Common myeloid progenitor, CD34-positive (primary cell): Measurements from ENCODE around the gene LRP1-AS.
A peak's percentile ranks its signal among the peaks of the same experiment; 100 is the strongest.

ENCODE experiments used
- CTCF ChIA-PET: fragments of 350-600 bp; sonication (Branson Sonifier 250); formaldehyde crosslinking; loops from one replicate; lab custom pipeline; 2021; ENCODE audit warnings: antibody characterized with exemption; lab: Charles Lee
- POLR2A ChIA-PET: fragments of 350-600 bp; sonication (Branson Sonifier 250); formaldehyde crosslinking; loops from one replicate; lab custom pipeline; 2021; ENCODE audit warnings: antibody characterized with exemption; lab: Charles Lee
- DNase-seq, 3 donors: peaks; one replicate each; pipeline versions ENCODE4 v3.0.0 to v3.0.0-alpha.2; 2013
- H3K27ac ChIP-seq, 2 experiments: 1 replicate in 1 of 2; 2 replicates in 1 of 2; pipeline ENCODE4 v1.7.0; 2013; ENCODE audit warnings: inconsistent platforms in 2 of 2, low read length in 2 of 2, mild to moderate bottlenecking in 2 of 2, low read depth in 1 of 2, moderate library complexity in 1 of 2; ENCODE audit not compliant: severe bottlenecking in 2 of 2, insufficient read depth in 1 of 2, poor library complexity in 1 of 2
- H3K27me3 ChIP-seq, 5 experiments: replicated peaks in 2 of 5; 1 replicate in 3 of 5; 2 replicates in 2 of 5; pipeline versions ENCODE4 v1.6.1 to v1.7.0; 2013; ENCODE audit warnings: low read length in 4 of 5, mild to moderate bottlenecking in 2 of 5, moderate library complexity in 2 of 5, inconsistent platforms in 1 of 5; ENCODE audit not compliant: insufficient read depth in 5 of 5, control insufficient read depth in 4 of 5
- H3K36me3 ChIP-seq, 4 experiments: 1 replicate in 2 of 4; 2 replicates in 2 of 4; pipeline versions ENCODE4 v1.6.1 to v1.7.0; 2013; ENCODE audit warnings: low read length in 3 of 4, control low read depth in 1 of 4, mild to moderate bottlenecking in 1 of 4; ENCODE audit not compliant: control insufficient read depth in 4 of 4, insufficient read depth in 4 of 4
- H3K4me1 ChIP-seq, 4 experiments: 1 replicate in 3 of 4; 2 replicates in 1 of 4; pipeline versions ENCODE4 v1.6.1 to v1.7.1; 2013; ENCODE audit warnings: low read length in 3 of 4, mild to moderate bottlenecking in 3 of 4, control low read depth in 1 of 4, inconsistent platforms in 1 of 4, moderate library complexity in 1 of 4; ENCODE audit not compliant: control insufficient read depth in 4 of 4, insufficient read depth in 4 of 4; ENCODE audit errors: control extremely low read depth in 1 of 4
- H3K4me3 ChIP-seq, 7 experiments: 1 replicate in 4 of 7; 2 replicates in 3 of 7; pipeline versions ENCODE4 v1.5.1 to v1.7.0; 2013; ENCODE audit warnings: mild to moderate bottlenecking in 7 of 7, low read length in 6 of 7, moderate library complexity in 6 of 7, inconsistent platforms in 2 of 7, low read depth in 2 of 7, control low read depth in 1 of 7; ENCODE audit not compliant: insufficient read depth in 4 of 7, control insufficient read depth in 1 of 7; ENCODE audit errors: extremely low read depth in 1 of 7
- H3K9me3 ChIP-seq, 5 experiments: 1 replicate in 4 of 5; 2 replicates in 1 of 5; pipeline versions ENCODE4 v1.6.1 to v1.7.1; 2013; ENCODE audit warnings: low read length in 4 of 5, mild to moderate bottlenecking in 2 of 5, inconsistent platforms in 1 of 5, low read depth in 1 of 5, moderate library complexity in 1 of 5; ENCODE audit not compliant: control insufficient read depth in 4 of 5, insufficient read depth in 2 of 5; ENCODE audit errors: control extremely low read depth in 1 of 5
- WGBS: methylation state at CpG from one replicate; pipeline ENCODE4 v1.1.5; 2013; ENCODE audit not compliant: insufficient coverage; 5-methylcytosine and 5-hydroxymethylcytosine counted together

Gene LRP1-AS

DNA sequence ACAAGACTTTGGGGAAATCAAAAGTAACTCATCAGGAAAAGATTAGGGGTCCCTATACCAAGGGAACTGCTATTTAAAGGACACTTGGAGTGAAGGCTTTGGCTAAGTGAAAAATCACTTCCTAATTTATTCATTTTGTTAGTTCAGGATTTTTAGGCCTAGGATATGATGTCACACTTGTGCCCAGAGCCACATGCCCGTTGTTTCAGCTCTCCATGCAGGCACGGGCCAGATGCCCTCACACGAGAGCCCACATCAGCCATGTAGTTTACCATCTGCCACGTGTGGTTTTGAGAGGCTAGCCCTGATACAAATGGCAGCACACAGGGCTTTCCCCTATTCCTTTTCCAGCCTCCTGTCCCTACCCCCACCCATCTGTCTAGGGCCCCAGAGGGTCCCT is 11.9 kb upstream of the LRP1-AS start:
- no peak for DNase-seq
- CTCF ChIA-PET, result interaction anchor here (0.6 to 4.7 kb wide), 8 partner anchors 12 to 461 kb away, joined by 3 to 30 read pairs (median 8); partner anchors contain the start of gene LRP1-AS
- Histone ChIP-seq H3K27me3 (no peaks in the 10 kb centered on the region), H3K36me3 (no peaks in the 10 kb centered on the region), H3K9me3 (no peaks in the 10 kb centered on the region), H3K4me1 (peaks cover 2 to 54% (median 21%) of the 10 kb centered on the region in 4 experiments), H3K27ac (no peak overlapping the region), H3K4me3 (no peak overlapping the region)
- WGBS, result 88% methylated on average over 4 of the region's 4 CpGs
- POLR2A ChIA-PET, result interaction anchor here (0.7 kb wide), 1 partner anchor 14 kb away, joined by 3 read pairs; no protein-coding TSS in a partner anchor

DNA sequence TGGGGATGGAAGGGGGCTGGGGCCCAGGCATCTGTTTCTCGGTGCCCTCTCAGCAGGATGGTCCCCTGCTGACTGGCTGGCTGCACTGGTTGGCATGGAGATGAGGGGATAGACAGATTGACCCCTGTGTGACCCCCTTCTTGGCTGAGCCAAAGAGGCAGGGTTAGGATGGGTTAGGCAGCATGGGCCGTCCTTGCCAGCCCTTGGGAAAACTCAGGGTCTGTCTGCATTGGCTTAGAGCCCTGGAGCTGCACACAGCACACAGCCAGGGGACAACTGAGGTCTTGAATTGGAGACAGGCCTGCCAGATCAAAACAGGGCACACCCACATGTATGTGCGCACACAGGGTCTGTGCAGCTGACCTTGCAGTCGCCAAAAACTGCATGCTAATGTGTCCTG is 11.2 kb upstream of the LRP1-AS start:
- H3K4me3 ChIP-seq, result no peak overlapping the region
- H3K27me3 ChIP-seq, result no peaks in the 10 kb centered on the region
- no peak for DNase-seq
- POLR2A ChIA-PET, result no interaction called here
- no peaks in the 10 kb centered on the region for H3K36me3 ChIP-seq
- WGBS, result 100% methylated on average over 2 of the region's 4 CpGs
- CTCF ChIA-PET, result interaction anchor here (1.0 to 4.7 kb wide), 10 partner anchors 12 to 462 kb away, joined by 3 to 30 read pairs (median 8); partner anchors contain the start of gene LRP1
- H3K27ac ChIP-seq, result no peak overlapping the region
- no peaks in the 10 kb centered on the region for H3K9me3 ChIP-seq
- H3K4me1 ChIP-seq, result peaks cover 2 to 59% (median 21%) of the 10 kb centered on the region in 4 experiments

DNA sequence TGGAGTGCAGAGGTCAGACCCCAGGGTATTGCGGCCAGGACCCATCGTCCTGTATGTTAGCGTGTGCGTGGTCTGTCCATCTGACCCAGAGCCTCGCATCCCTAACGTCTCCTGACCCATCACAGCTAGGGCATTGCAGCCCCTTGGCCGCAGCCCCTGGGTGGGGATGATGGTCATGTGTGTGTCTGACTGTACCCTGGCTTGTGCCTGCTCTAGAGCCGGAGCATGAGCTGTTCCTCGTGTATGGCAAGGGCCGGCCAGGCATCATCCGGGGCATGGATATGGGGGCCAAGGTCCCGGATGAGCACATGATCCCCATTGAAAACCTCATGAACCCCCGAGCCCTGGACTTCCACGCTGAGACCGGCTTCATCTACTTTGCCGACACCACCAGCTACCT is 10.8 kb upstream of the LRP1-AS start:
- Histone ChIP-seq H3K36me3 (no peaks in the 10 kb centered on the region), H3K27me3 (no peaks in the 10 kb centered on the region), H3K27ac (no peak overlapping the region), H3K4me1 (peaks cover 2 to 61% (median 21%) of the 10 kb centered on the region in 4 experiments), H3K4me3 (no peak overlapping the region), H3K9me3 (no peaks in the 10 kb centered on the region)
- DNase-seq, result no peak
- CTCF ChIA-PET, result interaction anchor here (1.0 to 4.7 kb wide), 12 partner anchors 11 to 89 kb away, joined by 3 to 30 read pairs (median 5); partner anchors contain the start of gene LRP1
- 97% methylated on average over 11 of the region's 16 CpGs for WGBS
- POLR2A ChIA-PET, result no interaction called here

DNA sequence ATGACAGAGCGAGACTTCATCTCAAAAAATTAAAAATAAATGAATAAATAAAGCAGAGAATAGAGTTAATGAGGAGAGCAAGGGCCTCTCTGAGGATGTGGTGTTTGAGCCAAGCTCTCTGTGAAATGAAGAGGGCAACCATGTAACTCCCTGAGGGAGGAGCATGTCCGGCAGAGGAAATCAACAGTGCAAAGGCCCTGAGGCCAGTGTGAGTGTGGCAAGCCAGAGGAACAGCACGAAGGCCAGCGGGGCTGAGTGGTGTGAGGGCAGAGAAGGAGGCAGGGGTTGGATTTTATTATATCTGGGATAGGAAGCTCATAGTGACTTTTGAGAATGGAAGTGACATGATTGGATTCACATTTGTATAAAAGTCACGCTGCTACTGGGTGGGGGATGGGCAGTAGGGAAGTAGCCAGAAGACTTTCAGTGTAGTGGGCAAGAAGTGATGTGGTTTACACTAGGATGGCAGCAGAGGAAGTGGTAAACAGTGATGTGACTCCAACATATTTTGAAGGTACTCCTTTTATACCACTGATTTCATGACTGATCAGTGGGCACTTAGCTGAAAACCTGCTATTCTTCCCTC is 10.3 kb upstream of the LRP1-AS start:
- H3K36me3 ChIP-seq, result no peaks in the 10 kb centered on the region
- no peak overlapping the region for H3K4me3 ChIP-seq
- peaks cover 2 to 58% (median 19%) of the 10 kb centered on the region in 4 experiments for H3K4me1 ChIP-seq
- WGBS, result 75% methylated on average over 4 of the region's 5 CpGs
- POLR2A ChIA-PET, result no interaction called here
- H3K27ac ChIP-seq, result no peak overlapping the region
- DNase-seq, result peak; percentile 49 to 90 (median 90)
- H3K27me3 ChIP-seq, result no peaks in the 10 kb centered on the region
- H3K9me3 ChIP-seq, result no peaks in the 10 kb centered on the region
- CTCF ChIA-PET, result interaction anchor here (1.0 to 4.7 kb wide), 12 partner anchors 11 to 88 kb away, joined by 3 to 30 read pairs (median 5); partner anchors contain the start of gene LRP1

DNA sequence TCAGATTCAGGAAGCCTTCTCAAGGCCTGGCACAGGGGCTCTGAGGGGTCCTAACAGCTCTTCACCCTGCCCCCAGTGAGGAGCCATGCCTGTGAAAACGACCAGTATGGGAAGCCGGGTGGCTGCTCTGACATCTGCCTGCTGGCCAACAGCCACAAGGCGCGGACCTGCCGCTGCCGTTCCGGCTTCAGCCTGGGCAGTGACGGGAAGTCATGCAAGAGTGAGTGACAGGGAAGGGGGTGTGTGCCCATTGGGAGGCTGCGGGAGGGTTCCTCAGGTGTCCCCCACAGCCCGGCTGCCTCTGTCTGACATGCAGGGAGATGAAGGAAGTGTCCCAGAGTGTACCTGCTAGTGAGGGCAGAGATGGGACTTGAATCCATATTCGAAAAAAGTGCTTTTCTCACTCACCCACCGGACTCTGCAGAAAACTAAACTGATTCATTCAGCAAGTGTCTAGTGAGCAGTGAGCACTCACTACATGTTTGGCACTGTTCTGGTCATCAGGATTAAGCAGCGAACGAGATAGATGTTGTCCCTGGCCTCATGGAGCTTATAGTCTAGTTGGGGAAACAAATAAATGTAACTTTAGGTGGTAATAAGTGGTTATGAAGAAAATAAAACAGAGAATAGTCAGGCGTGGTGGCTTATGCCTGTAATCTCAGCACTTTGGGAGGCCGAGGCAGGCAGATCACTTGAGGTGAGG is 9.4 kb upstream of the LRP1-AS start:
- Histone ChIP-seq H3K9me3 (no peaks in the 10 kb centered on the region), H3K4me1 (peaks cover 2 to 52% (median 19%) of the 10 kb centered on the region in 4 experiments), H3K27ac (no peak overlapping the region), H3K36me3 (no peaks in the 10 kb centered on the region), H3K4me3 (peak overlapping the region in 4 of 7 experiments; percentile 18 to 45 (median 24)), H3K27me3 (no peaks in the 10 kb centered on the region)
- POLR2A ChIA-PET, result no interaction called here
- WGBS, result 51% methylated on average over 16 of the region's 16 CpGs
- CTCF ChIA-PET, result interaction anchor here (1.2 to 4.7 kb wide), 9 partner anchors 12 to 87 kb away, joined by 4 to 30 read pairs (median 7); no protein-coding TSS in a partner anchor
- DNase-seq, result peak in 2 of 3 donors; percentile 20 to 36

DNA sequence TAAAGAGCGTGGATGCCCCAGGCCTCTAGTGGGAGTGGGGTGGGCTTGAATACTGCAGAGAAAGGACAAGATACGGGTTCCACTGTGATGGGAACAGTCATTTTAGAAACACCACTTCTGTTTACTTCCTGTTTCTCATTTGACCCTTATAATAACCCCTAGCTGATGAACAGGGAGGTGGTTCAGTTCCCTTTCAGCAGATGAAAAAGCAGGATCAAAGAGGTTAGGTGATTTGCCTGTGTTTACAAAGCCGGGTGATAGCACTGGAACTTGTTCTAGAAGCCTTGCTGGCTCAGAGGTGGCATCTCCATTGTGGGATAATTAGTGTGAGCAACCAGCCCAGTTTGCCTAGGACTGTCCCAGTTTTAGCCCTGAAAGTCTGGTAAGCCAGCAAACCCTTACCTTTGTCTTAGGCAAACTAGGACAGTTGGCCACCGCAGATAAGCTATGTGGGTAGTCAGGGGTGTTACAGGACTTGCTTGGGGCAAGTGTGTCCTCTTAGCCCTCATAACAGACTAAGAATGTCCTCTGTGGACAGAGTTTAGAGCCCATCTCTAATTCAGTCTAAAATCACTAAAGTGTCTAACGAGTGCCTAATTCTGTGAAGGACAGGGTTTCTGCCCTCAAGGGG is 7.5 kb upstream of the LRP1-AS start:
- H3K27me3 ChIP-seq, result no peaks in the 10 kb centered on the region
- no peaks in the 10 kb centered on the region for H3K9me3 ChIP-seq
- H3K4me1 ChIP-seq, result peaks cover 2 to 52% (median 19%) of the 10 kb centered on the region in 4 experiments
- no peak for DNase-seq
- ChIA-PET CTCF (interaction anchor here (1.0 to 1.1 kb wide), 2 partner anchors 18 to 27 kb away, joined by 4 to 5 read pairs; partner anchors contain the start of gene LRP1), POLR2A (no interaction called here)
- H3K36me3 ChIP-seq, result no peaks in the 10 kb centered on the region
- no peak overlapping the region for H3K27ac ChIP-seq
- no peak overlapping the region for H3K4me3 ChIP-seq
- WGBS, result 92% methylated on average over 4 of the region's 5 CpGs
